ENCODE measurements around the gene GALM. TPM values are rescaled to one million over a fixed set of nuclear protein-coding genes. Genes with fewer than 3 reads are reported as not detected.

The GALM gene
- polyA plus RNA-seq, 2 of the 4 experiments (the other 2 are of a cell fraction): 33.4 to 34.2 TPM

GRCh38 chr2:38783586-38783985, 117.7 kb downstream of the GALM start:
- H3K9me3 ChIP-seq: no peaks in the 10 kb centered on the region
- POLR2A ChIA-PET: interaction anchor here (2.9 kb wide), 1 partner anchor 33 kb away, joined by 21 read pairs; the partner anchor contains the start of gene SRSF7
- FAIRE-seq: no peak
- H3K4me1 ChIP-seq: peaks cover 6% of the 10 kb centered on the region; the same call in 2 of the 3 replicates
- H3K27ac ChIP-seq: no peak overlapping the region
- no peak for ATAC-seq
- H3K4me3 ChIP-seq: no peak overlapping the region
- CTCF ChIA-PET: interaction anchor here (0.6 to 1.2 kb wide), 2 partner anchors 33 to 224 kb away, joined by 3 to 4 read pairs; no protein-coding TSS in a partner anchor
- H3K4me2 ChIP-seq: no peak overlapping the region
- DNase-seq (ENCODE audit: low read depth in 1 of 2, low spot score in 1 of 2): no peak
- TF ChIP-seq RFX5 (IDR thresholded peaks at IDR 0.05) (no peak), JUNB (IDR thresholded peaks at IDR 0.05) (no peak), HMGXB4 (CRISPR knock-in tag; IDR thresholded peaks at IDR 0.05; ENCODE audit: borderline replicate concordance) (no peak), CBX2 (IDR thresholded peaks at IDR 0.05; ENCODE audit: borderline replicate concordance, low read depth) (no peak), KDM1A (IDR thresholded peaks at IDR 0.05; ENCODE audit: low read depth) (no peak), CHD4 (IDR thresholded peaks at IDR 0.05; ENCODE audit: borderline replicate concordance) (no peak), CHD2 (IDR thresholded peaks at IDR 0.05; ENCODE audit: low read length, partially characterized antibody) (no peak), TFCP2L1 (CRISPR knock-in tag; IDR thresholded peaks at IDR 0.05) (no peak), ZFP36 (IDR thresholded peaks at IDR 0.05; ENCODE audit: borderline replicate concordance, partially characterized antibody) (no peak), POLR2A (IDR thresholded peaks at IDR 0.05; ENCODE audit: low read length) (no peak), POLR2AphosphoS2 (conservative IDR thresholded peaks at IDR 0.05; ENCODE audit: low read length) (no peak), RNF2 (IDR thresholded peaks at IDR 0.05; ENCODE audit: borderline replicate concordance, low read depth) (no peak), EHF (CRISPR knock-in tag; IDR thresholded peaks at IDR 0.05) (no peak), NR3C1 (IDR thresholded peaks at IDR 0.05) (no peak), TP53 (CRISPR knock-in tag; IDR thresholded peaks at IDR 0.05) (no peak), BHLHE40 (IDR thresholded peaks at IDR 0.05; ENCODE audit: low read depth, low read length) (no peak), FOSL2 (IDR thresholded peaks at IDR 0.05) (no peak), FOSL2 (CRISPR knock-in tag; IDR thresholded peaks at IDR 0.05) (no peak), FOSB (CRISPR knock-in tag; IDR thresholded peaks at IDR 0.05) (no peak)
- TF ChIP-seq, protein P1, sequence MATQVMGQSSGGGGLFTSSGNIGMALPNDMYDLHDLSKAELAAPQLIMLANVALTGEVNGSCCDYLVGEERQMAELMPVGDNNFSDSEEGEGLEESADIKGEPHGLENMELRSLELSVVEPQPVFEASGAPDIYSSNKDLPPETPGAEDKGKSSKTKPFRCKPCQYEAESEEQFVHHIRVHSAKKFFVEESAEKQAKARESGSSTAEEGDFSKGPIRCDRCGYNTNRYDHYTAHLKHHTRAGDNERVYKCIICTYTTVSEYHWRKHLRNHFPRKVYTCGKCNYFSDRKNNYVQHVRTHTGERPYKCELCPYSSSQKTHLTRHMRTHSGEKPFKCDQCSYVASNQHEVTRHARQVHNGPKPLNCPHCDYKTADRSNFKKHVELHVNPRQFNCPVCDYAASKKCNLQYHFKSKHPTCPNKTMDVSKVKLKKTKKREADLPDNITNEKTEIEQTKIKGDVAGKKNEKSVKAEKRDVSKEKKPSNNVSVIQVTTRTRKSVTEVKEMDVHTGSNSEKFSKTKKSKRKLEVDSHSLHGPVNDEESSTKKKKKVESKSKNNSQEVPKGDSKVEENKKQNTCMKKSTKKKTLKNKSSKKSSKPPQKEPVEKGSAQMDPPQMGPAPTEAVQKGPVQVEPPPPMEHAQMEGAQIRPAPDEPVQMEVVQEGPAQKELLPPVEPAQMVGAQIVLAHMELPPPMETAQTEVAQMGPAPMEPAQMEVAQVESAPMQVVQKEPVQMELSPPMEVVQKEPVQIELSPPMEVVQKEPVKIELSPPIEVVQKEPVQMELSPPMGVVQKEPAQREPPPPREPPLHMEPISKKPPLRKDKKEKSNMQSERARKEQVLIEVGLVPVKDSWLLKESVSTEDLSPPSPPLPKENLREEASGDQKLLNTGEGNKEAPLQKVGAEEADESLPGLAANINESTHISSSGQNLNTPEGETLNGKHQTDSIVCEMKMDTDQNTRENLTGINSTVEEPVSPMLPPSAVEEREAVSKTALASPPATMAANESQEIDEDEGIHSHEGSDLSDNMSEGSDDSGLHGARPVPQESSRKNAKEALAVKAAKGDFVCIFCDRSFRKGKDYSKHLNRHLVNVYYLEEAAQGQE (IDR thresholded peaks at IDR 0.05): no peak
- TF ChIP-seq, protein P2, sequence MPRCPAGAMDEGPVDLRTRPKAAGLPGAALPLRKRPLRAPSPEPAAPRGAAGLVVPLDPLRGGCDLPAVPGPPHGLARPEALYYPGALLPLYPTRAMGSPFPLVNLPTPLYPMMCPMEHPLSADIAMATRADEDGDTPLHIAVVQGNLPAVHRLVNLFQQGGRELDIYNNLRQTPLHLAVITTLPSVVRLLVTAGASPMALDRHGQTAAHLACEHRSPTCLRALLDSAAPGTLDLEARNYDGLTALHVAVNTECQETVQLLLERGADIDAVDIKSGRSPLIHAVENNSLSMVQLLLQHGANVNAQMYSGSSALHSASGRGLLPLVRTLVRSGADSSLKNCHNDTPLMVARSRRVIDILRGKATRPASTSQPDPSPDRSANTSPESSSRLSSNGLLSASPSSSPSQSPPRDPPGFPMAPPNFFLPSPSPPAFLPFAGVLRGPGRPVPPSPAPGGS (IDR thresholded peaks at IDR 0.05): no peak

Other genes starting within 250 kb of the GALM start
- 67.5 and 73.8 TPM in 2 replicates for gene HNRNPLL, start 63.2 kb upstream of the GALM start, polyA plus RNA-seq (2011; rRNA removed)
- 36.5 to 39.3 TPM (median 39.0 TPM) in 3 replicates for gene HNRNPLL, start 63.2 kb upstream of the GALM start, polyA plus RNA-seq (2017; fragmentation: RNase III; extraction: RNeasy Plus Mini Kit Qiagen cat#74134 plus additional on column Dnase treatment)
- gene SRSF7, start 85.2 kb downstream of the GALM start, polyA plus RNA-seq (2011; rRNA removed): 356 and 544 TPM in 2 replicates
- gene SRSF7, start 85.2 kb downstream of the GALM start, polyA plus RNA-seq (2017; fragmentation: RNase III; extraction: RNeasy Plus Mini Kit Qiagen cat#74134 plus additional on column Dnase treatment): 355 to 422 TPM (median 397 TPM) in 3 replicates
- gene GEMIN6, start 112.1 kb downstream of the GALM start, polyA plus RNA-seq (2011; rRNA removed): 46.7 and 51.2 TPM in 2 replicates
- gene GEMIN6, start 112.1 kb downstream of the GALM start, polyA plus RNA-seq (2017; fragmentation: RNase III; extraction: RNeasy Plus Mini Kit Qiagen cat#74134 plus additional on column Dnase treatment): 53.2 to 59.0 TPM (median 53.5 TPM) in 3 replicates
- gene DHX57, start 209.8 kb downstream of the GALM start, polyA plus RNA-seq (2011; rRNA removed): 31.8 and 36.8 TPM in 2 replicates
- gene DHX57, start 209.8 kb downstream of the GALM start, polyA plus RNA-seq (2017; fragmentation: RNase III; extraction: RNeasy Plus Mini Kit Qiagen cat#74134 plus additional on column Dnase treatment): 20.6 to 21.6 TPM (median 21.1 TPM) in 3 replicates
- gene MORN2, start 209.9 kb downstream of the GALM start, polyA plus RNA-seq (2011; rRNA removed): 32.5 and 54.7 TPM in 2 replicates
- 44.7 to 48.9 TPM (median 45.9 TPM) in 3 replicates for gene MORN2, start 209.9 kb downstream of the GALM start, polyA plus RNA-seq (2017; fragmentation: RNase III; extraction: RNeasy Plus Mini Kit Qiagen cat#74134 plus additional on column Dnase treatment)
- 0.22 and 0.23 TPM in 2 replicates for gene ARHGEF33, start 223.8 kb downstream of the GALM start, polyA plus RNA-seq (2011; rRNA removed)
- gene ARHGEF33, start 223.8 kb downstream of the GALM start, polyA plus RNA-seq (2017; fragmentation: RNase III; extraction: RNeasy Plus Mini Kit Qiagen cat#74134 plus additional on column Dnase treatment): 0.08 to 0.22 TPM (median 0.14 TPM) in 3 replicates